Hepatic stellate cell (primary cell): Measurements from ENCODE around the gene NCOR1.

Source experiments
- DNase-seq: peaks from one replicate; pipeline ENCODE4 v3.0.0; 2011; ENCODE audit warnings: low spot score

Gene NCOR1

DNA sequence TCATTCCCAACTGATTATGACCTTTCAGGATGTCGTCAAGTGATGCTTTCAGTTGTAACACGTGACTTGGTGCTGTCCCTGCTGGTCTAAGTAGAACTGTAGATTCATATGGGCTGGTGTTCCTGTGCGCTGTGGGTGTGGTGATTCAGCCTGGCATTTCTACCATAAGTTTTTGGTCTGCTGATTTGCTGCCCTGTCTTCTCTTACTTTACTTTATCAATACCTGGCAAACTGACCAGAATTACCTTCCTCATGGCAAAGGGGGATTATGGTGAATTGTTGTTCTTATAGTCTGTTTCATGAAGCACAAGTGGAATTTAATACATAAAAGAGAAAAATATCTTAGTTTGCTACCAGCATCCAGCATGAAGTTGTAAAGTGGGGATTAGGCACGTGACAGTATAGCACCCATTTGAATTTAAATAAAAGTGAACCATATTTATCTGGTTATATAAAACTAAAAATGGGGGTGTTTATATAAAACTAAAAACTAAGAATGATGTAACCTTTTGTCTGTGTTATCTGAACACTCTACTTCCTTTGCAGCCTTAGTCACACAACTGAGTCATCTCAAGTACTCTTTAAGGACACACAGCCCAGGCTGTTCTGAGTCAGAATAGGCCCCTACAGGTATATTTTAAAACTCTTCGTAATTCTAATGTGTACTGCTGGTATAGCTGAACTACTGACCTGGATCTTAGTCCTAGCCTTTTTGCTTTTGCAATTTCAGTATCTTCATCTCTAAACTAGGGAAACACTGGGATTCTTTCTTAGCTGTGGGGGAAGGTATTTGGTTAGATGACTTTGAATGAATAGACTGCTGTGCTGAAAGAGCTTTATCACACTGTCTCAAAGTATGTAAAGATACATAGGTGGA, 187.4 kb downstream of the NCOR1 start:
- DNase-seq = peak; percentile 77

DNA sequence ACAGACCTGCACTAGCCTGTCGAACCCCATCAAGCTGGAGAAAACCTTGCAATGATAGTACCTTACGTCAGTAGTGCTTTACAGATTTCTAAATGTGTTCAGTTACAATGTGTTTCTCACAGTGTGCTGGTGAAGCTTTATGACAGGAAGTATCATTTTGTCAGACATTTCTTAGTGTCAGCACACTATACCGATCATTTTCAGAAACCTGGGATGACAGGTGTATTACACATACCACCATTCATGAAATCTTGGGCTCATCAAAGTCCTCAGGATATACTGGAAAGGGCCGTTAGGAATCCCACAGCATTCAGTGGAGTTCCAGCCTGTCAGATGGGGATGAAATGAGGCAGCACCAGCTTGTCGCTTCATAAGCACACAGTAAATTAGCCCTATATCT, 188.4 kb downstream of the NCOR1 start:
- no peak for DNase-seq

GRCh38 chr17:16025202-16025601, 190.1 kb downstream of the NCOR1 start:
- DNase-seq = no peak

DNA sequence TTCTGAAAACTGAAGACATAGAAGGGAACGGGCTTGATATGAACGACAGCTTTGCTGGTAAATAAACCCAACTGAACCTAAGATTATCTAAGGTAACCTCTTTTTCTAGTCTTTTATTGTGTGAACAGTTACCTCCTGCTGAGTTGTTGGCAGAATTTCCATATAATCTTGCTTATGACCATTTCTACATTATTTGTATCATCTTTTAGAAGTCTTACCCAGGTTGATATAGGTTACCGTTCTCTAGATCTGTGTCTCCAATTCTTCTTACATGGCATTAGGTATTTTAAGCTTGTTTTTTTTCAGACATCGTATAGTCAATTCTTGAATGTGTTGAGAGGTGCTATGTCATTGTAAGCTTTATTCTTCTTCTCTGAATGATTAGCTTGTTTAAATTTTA, 191.5 kb downstream of the NCOR1 start:
- DNase-seq = no peak

GRCh38 chr17:16019347-16019746, 196.0 kb downstream of the NCOR1 start:
- no peak for DNase-seq

- peak; percentile 41 for DNase-seq
Observed at GRCh38 chr17:16013943-16014407, 201.4 kb downstream of the NCOR1 start.

DNA sequence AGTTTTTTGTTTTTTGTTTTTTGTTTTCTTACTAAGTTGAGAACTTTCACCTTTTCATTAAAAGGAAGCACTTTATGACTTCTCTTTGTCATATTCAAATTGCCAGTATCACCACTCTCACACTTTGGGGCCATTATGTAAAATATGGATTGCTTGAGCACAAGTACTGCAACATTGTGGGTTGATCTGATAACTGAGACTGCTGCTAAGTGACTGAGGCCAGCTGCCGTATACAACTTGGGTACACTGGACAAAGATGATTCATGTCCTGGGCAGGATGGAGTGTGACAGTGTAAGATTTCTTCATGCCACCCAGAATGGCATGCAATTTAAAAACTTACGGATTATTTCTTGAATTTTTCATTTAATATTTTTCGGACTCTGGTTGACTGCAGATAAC, 207.9 kb downstream of the NCOR1 start:
- no peak for DNase-seq

DNA sequence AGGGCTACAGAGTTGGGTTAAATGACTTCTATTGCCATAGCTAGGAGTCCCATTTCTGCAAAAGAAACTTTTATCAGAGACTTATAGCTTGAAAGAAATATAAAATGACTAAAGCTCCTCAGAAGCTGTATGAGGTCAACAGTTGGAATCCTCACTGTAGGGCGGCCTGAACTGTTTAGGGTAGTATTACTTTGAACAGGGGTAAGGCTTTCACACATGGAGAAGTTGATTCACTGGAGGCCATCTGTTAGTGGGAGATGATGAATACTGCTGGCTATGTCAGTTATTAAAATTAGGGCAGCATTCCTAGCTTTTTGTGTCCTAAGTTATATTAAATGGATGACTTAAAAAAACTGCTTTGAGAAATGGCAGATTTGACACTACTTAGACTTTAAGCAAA, 209.7 kb downstream of the NCOR1 start:
- no peak for DNase-seq

DNA sequence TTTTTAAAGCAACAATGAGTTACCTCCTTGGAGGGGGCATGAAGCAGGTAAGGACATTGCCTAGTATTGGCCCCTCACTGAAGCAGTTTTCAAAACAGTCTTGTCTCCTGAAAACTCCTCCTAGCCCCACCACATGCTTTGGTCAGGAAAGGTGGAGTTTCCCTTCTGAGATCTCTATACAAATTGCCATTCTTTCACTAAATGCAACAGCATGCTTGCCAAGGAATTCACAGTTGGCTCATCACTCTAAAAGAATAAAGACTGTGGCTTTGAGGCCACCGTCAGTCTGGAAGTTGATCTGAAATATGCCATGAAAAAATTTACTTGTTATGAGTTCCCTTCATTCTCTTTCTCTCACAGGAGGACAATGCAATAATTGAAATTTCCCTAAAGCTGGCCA, 211.5 kb downstream of the NCOR1 start:
- DNase-seq = no peak

GRCh38 chr17:16002708-16003260, 212.6 kb downstream of the NCOR1 start:
- DNase-seq = no peak

GRCh38 chr17:16001226-16001897, 214.0 kb downstream of the NCOR1 start:
- DNase-seq = no peak

DNA sequence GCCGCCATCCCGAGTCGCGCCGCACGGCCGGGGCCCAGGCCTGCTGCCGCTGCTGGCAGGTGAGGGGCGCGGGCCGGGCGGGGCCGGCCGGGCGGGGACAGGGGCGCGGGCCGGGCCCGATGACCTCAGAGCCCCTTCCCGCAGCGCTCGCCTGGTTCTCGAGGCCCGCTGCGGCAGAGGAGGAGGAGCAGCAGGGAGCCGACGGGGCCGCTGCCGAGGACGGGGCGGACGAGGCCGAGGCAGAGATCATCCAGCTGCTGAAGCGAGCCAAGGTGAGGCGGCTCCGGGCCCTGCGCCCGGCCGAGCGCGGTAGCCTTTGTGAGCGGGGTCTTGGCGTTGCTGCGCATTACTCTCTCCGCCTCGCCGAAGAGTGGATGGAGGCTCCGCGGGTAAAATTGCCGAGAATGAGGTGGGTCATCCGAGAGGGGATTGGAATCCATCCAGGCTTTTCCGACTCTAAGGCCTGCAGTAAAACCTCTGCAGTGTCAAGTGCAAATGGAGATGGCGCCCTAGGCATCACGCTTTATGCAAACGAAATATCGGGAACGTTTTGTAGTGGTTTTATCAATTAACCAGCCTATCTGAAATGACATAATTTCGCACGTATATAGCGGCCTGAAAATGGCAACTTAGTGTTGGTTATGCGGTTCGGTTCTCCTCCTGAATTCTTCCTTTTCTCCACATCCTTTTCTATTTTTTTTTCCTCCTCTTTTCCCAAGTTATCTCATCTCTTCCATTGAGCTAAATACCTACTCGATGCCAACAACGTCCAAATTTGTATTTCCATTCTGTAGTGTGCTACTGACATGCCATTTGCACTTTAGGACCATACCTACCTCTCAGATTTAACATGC, 215.1 kb downstream of the NCOR1 start:
- peak; percentile 35 for DNase-seq

- peak; percentile 96 for DNase-seq
Observed at GRCh38 chr17:15999141-15999973, 216.0 kb downstream of the NCOR1 start, which contains the start of the genes TTC19 and ZSWIM7. TTC19 (plus strand) TSS chr17:15999824; CDS start chr17:15999849, 25 bp downstream. ZSWIM7 (minus strand) TSS chr17:15999704; CDS start chr17:15999594, 110 bp downstream.

GRCh38 chr17:15998031-15998562, 217.2 kb downstream of the NCOR1 start:
- DNase-seq = no peak

- DNase-seq = no peak
Observed at GRCh38 chr17:15996322-15996721, 219.0 kb downstream of the NCOR1 start.

DNA sequence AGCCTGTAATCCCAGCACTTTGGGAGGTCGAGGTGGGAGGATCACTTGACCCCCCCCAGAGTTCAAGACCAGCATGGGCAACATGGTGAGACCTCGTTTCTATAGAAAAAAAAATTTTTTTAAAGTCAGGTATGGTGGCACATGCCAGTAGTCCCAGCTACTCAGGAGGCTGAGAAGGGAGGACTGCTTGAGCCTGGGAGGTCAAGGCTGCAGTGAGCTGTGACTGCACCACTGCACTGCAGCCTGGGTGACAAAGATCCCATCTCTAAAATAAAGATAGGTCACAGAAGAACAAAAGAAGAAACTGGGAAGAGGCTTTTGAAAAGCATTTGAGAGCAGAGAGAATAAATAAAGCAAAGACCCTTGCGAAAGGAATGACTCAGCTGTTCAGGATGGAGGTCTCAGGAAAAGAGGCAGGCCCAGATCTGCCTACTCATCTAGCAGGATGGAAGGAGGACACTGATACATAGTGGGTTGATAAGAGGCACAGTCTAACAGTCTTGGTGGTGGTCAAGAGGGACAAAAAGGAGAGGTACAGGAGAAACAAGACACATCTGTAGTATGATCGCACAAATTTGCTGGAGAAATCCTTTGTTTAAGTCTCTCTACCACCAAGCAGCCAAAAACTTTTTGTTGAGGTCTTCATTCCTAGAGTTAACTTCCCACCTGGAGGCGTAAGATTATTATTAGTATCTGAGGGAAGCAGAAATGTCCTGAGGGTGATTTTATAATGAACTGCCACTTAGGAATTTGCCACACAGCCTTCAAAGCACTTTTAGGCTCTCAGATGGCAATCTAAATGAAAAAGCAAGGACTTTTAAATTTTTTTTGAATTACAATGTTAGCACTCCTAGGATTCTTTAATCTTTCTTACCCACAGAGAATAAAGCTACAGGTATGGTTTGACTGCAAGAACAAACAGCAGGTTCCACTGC, 233.4 kb downstream of the NCOR1 start:
- DNase-seq = no peak

DNA sequence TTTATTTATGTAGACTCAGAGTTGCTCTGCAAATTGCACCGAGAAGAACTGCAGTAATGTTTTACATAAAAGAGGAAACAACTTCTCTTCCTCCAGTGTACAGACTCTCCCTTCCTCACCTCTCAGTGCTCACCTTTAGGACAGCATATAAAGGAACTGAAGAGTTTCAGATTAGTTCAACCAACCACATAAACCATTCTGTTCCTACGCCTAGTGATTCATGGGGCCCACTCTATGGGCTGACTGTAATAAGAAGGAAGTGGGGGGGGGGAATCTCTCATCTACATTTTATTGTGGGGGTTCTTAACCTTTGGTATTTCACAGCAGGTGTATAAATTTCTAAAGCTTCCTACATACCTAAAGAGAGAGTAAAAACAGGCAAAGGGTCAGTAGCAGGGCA, 234.1 kb downstream of the NCOR1 start:
- no peak for DNase-seq
